GM19023 (cell line): ENCODE measurements around the gene ASB4.
"Not testable (repeated sequence)": the region's sequence is repeated elsewhere in the genome, so short reads cannot be mapped to it uniquely, and the experiment has no call there.

ENCODE experiments used
- ATAC-seq: cut with Tn5 transposase; IDR thresholded peaks from one replicate; pipeline ENCODE4 v1.9.1; 2021; ENCODE audit warnings: mild to moderate bottlenecking, moderate library complexity; ENCODE audit not compliant: unreplicated experiment

ASB4 gene

DNA sequence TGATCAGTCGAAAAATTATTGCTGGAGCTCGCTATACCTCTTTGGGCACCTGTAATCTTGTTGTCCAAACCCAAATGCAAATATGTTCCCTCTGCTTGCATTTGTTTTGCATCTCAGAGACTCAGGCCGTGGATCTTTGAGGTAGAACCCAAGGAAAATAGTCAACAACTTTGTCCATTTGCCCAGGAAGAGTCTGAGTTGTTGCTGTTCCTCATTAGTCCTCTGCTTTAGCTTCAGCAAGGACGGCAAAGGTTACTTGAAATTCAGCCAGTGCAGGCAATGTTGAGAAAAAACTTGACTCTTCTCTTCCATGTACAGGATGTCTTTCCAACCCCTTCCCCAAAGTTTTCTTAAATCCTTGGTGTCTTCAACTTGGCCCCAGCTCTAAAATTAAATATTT lies 64.8 kb downstream of the ASB4 start:
- no peak for ATAC-seq

GRCh38 chr7:95552010-95552926 lies 66.5 kb downstream of the ASB4 start:
- not testable (repeated sequence) for ATAC-seq

GRCh38 chr7:95553939-95554338 lies 68.2 kb downstream of the ASB4 start:
- ATAC-seq: no peak

GRCh38 chr7:95556777-95557176 lies 71.0 kb downstream of the ASB4 start:
- ATAC-seq: no peak

- ATAC-seq: no peak
Observed at GRCh38 chr7:95558864-95559263, 73.1 kb downstream of the ASB4 start.

GRCh38 chr7:95560674-95561073 lies 74.9 kb downstream of the ASB4 start:
- ATAC-seq: no peak

GRCh38 chr7:95569720-95570119 lies 84.0 kb downstream of the ASB4 start:
- ATAC-seq: no peak

DNA sequence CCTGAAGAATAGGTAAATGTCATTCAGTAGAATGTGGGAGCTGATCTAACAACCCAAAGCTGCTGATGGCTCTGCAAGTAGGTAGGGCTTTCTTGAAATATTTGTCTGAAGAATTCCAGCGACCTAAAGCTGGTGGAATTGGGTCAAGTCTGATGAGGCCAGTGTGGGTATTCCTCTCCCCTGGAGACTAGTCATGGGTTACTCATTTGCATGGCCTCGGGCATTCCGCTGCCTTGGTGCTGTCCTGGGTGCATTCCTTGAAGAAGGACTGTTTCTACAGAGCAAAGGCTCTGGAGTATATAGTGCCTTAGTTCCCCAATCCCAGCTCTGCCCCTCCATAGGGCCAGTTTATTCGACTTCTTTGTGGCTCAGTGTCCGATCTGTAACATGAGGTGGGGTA lies 91.4 kb downstream of the ASB4 start:
- no peak for ATAC-seq

- ATAC-seq: no peak
Observed at GRCh38 chr7:95578299-95578855, 92.6 kb downstream of the ASB4 start.

DNA sequence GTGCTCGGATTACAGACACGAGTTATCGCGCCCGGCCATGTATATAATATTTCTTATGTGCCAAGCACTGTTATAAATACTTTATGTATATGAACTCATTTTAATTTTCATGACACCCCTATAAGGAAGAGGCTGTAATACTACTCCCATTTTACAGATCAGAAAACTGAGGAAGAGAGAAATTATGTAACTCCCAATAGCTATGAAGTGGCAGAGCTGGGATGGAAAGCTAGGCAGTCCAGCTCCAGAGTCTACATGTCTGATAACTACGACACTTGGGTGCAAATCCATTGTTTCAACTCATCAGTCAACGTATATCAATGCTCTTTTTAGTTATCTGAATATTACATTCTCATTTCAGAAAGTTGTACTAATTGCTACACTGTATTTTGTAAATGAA lies 93.6 kb downstream of the ASB4 start:
- ATAC-seq: no peak

- no peak for ATAC-seq
Observed at GRCh38 chr7:95581467-95581866, 95.7 kb downstream of the ASB4 start.

DNA sequence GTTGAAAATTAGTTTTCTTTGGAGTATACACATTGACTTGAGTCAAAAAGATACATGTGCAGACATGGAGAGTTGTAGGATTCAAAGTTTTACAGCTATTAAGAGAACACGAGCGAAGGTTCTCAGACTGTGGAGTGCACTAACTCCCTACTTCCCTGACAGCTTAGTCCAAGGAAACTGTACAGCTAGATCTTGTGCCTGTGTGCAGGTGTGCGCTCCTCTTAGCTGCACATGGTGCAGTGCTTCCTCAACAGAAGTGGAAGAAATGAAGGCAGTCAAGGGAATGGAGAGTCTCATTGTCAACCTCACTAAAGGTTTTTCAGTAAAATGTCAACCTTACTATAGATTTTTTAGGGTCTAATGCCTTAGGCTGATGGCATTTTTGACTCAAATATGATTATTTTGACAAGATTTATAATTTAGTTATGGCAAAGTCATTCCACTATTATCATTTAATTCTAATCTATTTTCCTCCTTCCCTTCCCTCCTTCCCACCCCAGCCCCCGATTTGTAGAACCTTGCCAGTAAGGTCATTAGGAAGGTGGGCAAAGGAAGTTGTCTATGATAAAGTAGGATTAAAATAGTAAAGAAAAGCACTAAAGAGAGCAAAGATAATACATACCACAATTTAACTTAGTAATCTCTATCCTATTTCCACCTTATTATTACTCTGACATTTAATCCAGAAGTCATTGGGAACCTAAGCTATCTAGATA lies 97.0 kb downstream of the ASB4 start:
- ATAC-seq: no peak

- ATAC-seq: no peak
Observed at GRCh38 chr7:95583834-95584621, 98.3 kb downstream of the ASB4 start.

DNA sequence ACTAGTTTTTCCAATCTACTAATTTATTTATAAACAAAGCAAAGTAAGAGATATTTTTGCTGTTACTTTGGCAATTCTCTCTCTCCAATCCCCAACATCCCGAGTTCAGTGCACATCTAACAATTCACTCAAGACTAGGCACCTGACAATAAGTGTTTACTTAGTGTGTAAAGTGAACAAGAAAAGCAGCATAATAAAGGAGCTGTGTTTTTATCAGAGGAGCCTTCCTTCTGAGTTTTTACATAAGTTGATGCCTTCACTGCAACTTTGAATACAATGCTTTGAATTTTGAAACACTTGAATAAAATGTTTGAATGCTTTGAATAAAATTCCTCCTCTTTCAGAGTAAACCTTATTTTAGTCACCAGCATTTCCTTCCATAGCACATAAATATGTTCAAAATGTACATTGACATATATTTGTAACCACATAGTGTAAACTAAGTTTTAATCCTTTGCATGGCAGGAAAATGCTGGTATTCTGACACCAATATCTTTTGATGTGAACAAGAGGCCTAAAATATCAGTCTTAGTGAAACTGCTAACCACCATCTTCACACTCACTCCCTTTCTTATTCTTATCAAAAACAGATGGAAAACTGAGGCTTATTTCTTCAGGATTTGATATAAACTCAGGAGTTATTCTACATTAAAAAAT lies 99.2 kb downstream of the ASB4 start:
- ATAC-seq: no peak

GRCh38 chr7:95585426-95585789 lies 99.7 kb downstream of the ASB4 start:
- ATAC-seq: no peak

- no peak for ATAC-seq
Observed at GRCh38 chr7:95586951-95587301, 101.2 kb downstream of the ASB4 start.

GRCh38 chr7:95589031-95589430 lies 103.3 kb downstream of the ASB4 start:
- ATAC-seq: no peak

- no peak for ATAC-seq
Observed at GRCh38 chr7:95589766-95590165, 104.0 kb downstream of the ASB4 start.
